ENCODE measurements around the gene ATRX. TPM values are rescaled to one million over a fixed set of nuclear protein-coding genes. Genes with fewer than 3 reads are reported as not detected.

Gene ATRX
- total and polyA plus RNA-seq, 2 of the 8 experiments (the other 6 are each of a cell fraction or from before 2014, with no cell fraction given), result 28.4 to 97.8 TPM

GRCh38 chrX:77793946-77794345, 7.9 kb upstream of the ATRX start (continued):
- TF ChIP-seq, protein P1, sequence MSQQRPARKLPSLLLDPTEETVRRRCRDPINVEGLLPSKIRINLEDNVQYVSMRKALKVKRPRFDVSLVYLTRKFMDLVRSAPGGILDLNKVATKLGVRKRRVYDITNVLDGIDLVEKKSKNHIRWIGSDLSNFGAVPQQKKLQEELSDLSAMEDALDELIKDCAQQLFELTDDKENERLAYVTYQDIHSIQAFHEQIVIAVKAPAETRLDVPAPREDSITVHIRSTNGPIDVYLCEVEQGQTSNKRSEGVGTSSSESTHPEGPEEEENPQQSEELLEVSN (IDR thresholded peaks at IDR 0.05), result no peak

Data from H1 (cell line).